Subcutaneous adipose tissue (tissue), 4 donors: ENCODE measurements around the gene S100A9. TPM values are rescaled to one million over a fixed set of nuclear protein-coding genes. Genes with fewer than 3 reads are reported as not detected.

Source experiments
- total RNA-seq, 4 donors: library from RNA; depleted of rRNA; stranded (reverse); fragments of >200 nt; gene quantifications; one replicate each; pipeline ENCODE4 v1.1.0, GENCODE V29; 2016
- TF ChIP-seq, protein P1 (sequence below): fragments of 450-650 bp; IDR thresholded peaks from one replicate; pipeline ENCODE4 v1.5.1; 2016; ENCODE audit warnings: low read depth, mild to moderate bottlenecking, control low read depth, antibody characterized with exemption, moderate library complexity

S100A9 gene
- total RNA-seq, 4 donors from 2014 or later = 139 to 382 (median 280) TPM

DNA sequence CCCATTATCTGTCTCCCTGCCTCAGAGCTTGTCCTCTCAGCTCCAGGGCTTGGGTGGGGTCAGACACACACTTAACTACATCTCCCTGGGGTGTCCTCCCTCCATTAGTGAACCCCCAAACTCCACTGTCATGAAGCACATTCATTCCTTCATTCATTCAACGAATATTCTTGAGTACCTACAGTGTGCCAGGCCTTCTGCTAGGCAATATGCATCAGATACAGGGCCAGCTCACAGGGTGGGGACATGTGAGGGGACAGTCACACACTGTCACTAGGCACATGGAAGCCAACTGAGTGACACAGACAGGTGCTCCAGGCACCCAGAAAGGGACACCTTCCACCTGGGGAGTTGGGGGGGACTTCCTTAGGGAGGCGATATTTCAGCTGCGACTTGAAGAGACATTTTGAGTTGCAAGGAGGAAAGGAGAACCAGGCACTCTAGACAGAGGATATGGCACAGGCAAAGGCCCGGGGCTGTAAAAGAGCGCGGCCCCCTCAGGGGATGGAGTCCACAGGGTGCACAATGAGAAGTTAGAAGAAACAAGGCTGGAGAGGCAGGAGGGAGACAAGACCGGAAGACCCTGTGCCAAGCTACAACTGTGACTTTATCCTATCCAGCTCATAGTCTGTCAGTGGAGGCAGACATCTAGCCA is 41.9 kb downstream of the S100A9 start:
- TF ChIP-seq, protein P1, sequence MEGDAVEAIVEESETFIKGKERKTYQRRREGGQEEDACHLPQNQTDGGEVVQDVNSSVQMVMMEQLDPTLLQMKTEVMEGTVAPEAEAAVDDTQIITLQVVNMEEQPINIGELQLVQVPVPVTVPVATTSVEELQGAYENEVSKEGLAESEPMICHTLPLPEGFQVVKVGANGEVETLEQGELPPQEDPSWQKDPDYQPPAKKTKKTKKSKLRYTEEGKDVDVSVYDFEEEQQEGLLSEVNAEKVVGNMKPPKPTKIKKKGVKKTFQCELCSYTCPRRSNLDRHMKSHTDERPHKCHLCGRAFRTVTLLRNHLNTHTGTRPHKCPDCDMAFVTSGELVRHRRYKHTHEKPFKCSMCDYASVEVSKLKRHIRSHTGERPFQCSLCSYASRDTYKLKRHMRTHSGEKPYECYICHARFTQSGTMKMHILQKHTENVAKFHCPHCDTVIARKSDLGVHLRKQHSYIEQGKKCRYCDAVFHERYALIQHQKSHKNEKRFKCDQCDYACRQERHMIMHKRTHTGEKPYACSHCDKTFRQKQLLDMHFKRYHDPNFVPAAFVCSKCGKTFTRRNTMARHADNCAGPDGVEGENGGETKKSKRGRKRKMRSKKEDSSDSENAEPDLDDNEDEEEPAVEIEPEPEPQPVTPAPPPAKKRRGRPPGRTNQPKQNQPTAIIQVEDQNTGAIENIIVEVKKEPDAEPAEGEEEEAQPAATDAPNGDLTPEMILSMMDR = no peak

DNA sequence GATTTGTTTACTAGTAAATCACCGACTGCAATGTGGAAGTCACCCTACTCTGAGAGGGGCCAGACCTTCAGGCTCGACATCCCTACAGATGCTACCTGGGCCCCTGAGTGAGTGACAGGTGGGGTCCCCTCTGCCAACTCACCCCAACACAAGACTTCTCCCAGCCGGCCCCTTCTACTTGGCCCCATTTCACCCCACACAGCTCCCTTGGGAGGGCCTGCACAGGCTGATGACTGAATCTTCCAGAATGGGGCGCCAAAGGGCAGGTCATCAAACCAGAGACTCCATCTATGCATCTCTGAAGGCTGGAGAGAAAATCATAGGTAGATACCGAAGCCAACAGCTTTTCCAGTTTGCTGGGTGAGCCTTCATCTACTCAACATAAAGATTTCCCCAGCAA is 42.6 kb downstream of the S100A9 start:
- TF ChIP-seq, protein P1 = no peak

DNA sequence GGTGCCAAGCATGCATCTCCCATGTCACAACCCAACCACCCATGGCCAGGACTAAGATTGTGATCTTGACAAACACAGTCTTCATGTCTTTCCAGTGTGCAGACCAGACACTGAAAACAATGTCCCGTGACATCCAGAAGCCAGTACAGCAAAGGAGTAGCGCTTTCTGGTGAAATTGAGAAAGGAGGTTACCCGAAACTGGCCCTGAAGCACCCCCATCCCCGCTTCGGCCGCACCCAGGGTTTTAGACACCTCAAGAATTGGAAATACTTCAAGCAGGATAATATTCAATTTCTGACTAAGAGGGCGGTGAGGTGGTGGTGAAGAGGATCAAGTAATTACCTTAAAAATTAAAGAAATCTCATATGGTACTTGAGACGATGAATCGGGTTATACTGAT is 43.8 kb downstream of the S100A9 start:
- TF ChIP-seq, protein P1 = no peak

DNA sequence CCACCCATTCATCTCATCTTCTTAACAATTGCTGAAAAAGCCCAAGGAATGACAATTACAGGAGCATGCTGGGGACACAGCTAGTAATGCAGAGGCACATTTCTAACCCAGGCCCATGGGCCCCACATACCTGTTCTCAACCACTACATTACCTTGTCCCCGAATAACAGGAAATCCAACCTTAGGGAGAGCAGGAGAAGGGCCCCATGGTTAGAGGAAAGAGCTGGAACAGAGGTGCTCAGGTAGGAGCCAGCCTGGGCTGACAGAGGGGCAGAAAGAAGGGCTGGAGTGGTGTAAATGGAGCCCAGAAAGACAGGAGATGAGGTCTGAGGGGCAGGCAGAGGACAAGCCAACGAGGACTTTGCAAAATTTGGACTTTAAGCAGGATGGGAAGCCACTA is 44.6 kb downstream of the S100A9 start:
- TF ChIP-seq, protein P1 = no peak

DNA sequence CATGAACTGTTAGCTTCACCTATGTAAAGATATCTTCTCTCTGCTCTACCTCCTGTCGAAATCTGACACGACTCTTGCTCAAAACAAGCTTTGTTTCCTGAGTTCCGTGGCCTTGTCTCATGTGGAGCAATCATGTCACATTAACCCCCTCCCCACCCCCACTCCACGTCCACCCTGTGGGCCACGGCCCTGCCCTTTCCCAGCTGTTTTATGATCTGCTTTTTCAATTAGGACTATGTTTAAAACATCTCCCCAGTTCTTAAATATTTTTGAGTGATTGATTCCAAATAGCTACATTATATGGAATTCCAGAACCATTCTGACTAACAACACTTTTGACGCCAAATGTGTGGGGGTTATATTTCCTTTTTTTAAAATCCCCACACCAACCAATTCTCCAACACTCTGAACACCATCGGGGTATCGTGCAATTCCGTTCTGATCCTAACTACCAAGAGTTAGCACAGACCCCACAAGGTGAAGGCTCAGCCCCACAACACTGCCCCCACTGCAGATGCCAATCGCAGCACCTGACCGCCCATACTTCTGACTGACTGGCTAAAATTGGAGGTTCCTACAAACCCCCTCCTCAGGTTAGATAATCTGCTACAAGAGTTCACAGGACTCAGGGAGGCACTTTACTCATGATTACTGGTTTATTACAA is 45.9 kb downstream of the S100A9 start:
- TF ChIP-seq, protein P1 = no peak

DNA sequence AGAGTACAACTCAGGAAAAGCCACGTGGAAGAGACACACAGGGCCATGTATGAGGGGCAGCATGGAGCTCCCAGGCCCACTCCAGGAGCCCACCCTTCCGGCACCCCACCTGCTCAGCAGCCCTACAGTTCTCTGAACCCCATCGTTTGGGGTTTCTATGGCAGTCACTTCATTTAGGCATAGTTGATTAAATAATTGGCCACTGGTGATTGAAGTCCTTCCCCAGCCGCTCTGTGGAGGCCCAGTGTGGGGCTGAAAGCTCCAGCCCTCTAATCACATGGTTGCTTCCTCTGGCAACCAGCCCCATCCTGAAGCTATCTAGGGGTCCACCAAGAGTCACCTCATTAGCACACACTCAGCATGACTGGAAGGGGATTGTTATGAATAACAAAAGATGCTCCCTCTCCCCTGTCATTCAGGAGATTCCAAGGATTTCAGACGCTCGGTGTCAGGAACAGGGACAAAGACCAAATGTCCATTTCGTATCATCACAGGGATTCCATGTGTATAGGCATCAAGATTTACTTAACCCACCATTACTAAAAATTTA is 46.5 kb downstream of the S100A9 start:
- TF ChIP-seq, protein P1 = no peak

DNA sequence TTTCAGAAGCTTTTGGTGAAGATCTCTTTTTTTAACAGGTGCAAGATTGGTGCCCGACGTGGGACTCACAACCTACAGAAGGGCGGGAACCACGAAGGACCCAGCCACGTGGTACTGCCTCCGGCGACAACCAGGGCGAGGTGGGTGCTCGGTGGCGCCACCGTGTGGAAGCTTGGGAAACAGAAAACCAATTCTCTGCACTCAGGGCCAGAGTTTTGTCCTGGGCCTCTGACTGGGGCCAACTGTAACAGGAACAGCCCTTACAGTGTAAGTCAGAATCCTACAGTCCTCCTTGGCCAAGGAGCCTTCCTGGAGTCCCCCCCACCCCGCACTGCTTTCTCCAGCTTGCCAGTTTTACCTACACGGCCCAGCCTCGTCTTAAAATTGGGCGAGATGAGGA is 47.1 kb downstream of the S100A9 start:
- TF ChIP-seq, protein P1 = no peak
